ENCODE data around the gene B4GALNT4. TPM values are rescaled to one million over a fixed set of nuclear protein-coding genes. Genes with fewer than 3 reads are reported as not detected.

Gene B4GALNT4
- total RNA-seq, 1 donor from 2014 or later = 1.5 TPM

- intact Hi-C loops (cut with micrococcal nuclease) = no loop called here
- Histone ChIP-seq H3K27ac (replicated peaks) (no peak overlapping the region), H3K9me3 (replicated peaks) (no peaks in the 10 kb centered on the region), H3K36me3 (no peaks in the 10 kb centered on the region), H3K4me1 (peaks cover 35% of the 10 kb centered on the region), H3K4me3 (peak overlapping the region; percentile 46), H3K27me3 (ENCODE audit: low read depth) (peaks cover 41% of the 10 kb centered on the region)
- TF ChIP-seq, protein P1, sequence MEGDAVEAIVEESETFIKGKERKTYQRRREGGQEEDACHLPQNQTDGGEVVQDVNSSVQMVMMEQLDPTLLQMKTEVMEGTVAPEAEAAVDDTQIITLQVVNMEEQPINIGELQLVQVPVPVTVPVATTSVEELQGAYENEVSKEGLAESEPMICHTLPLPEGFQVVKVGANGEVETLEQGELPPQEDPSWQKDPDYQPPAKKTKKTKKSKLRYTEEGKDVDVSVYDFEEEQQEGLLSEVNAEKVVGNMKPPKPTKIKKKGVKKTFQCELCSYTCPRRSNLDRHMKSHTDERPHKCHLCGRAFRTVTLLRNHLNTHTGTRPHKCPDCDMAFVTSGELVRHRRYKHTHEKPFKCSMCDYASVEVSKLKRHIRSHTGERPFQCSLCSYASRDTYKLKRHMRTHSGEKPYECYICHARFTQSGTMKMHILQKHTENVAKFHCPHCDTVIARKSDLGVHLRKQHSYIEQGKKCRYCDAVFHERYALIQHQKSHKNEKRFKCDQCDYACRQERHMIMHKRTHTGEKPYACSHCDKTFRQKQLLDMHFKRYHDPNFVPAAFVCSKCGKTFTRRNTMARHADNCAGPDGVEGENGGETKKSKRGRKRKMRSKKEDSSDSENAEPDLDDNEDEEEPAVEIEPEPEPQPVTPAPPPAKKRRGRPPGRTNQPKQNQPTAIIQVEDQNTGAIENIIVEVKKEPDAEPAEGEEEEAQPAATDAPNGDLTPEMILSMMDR (IDR thresholded peaks at IDR 0.05; ENCODE audit: borderline replicate concordance) = no peak
- no peak for DNase-seq
Measured at GRCh38 chr11:413120-414081, 44.1 kb downstream of the B4GALNT4 start.

GRCh38 chr11:414318-414857, 45.1 kb downstream of the B4GALNT4 start:
- TF ChIP-seq, protein P1 (IDR thresholded peaks at IDR 0.05; ENCODE audit: borderline replicate concordance) = no peak
- Histone ChIP-seq H3K4me3 (peak overlapping the region; percentile 68), H3K36me3 (no peaks in the 10 kb centered on the region), H3K27me3 (ENCODE audit: low read depth) (peaks cover 51% of the 10 kb centered on the region), H3K27ac (replicated peaks) (peak overlapping the region; percentile 94), H3K4me1 (peaks cover 35% of the 10 kb centered on the region), H3K9me3 (replicated peaks) (no peaks in the 10 kb centered on the region)
- no peak for DNase-seq
- intact Hi-C loops (cut with micrococcal nuclease) = no loop called here

- no peak for DNase-seq
- intact Hi-C loops (cut with micrococcal nuclease) = no loop called here
- peaks cover 63% of the 10 kb centered on the region for H3K27me3 ChIP-seq (ENCODE audit: low read depth)
- peak overlapping the region; percentile 94 for H3K27ac ChIP-seq (replicated peaks)
- peak overlapping the region; percentile 68 for H3K4me3 ChIP-seq
- peaks cover 35% of the 10 kb centered on the region for H3K4me1 ChIP-seq
- TF ChIP-seq, protein P1 (IDR thresholded peaks at IDR 0.05; ENCODE audit: borderline replicate concordance) = no peak
- H3K9me3 ChIP-seq (replicated peaks) = no peaks in the 10 kb centered on the region
- H3K36me3 ChIP-seq = no peaks in the 10 kb centered on the region
Measured at GRCh38 chr11:415640-416041, 46.3 kb downstream of the B4GALNT4 start.

- H3K4me1 ChIP-seq = peaks cover 35% of the 10 kb centered on the region
- DNase-seq = no peak
- H3K4me3 ChIP-seq = peak overlapping the region; percentile 68
- peak overlapping the region; percentile 94 for H3K27ac ChIP-seq (replicated peaks)
- no peaks in the 10 kb centered on the region for H3K9me3 ChIP-seq (replicated peaks)
- H3K36me3 ChIP-seq = no peaks in the 10 kb centered on the region
- intact Hi-C loops (cut with micrococcal nuclease) = no loop called here
- H3K27me3 ChIP-seq (ENCODE audit: low read depth) = peaks cover 69% of the 10 kb centered on the region
- TF ChIP-seq, protein P1 (IDR thresholded peaks at IDR 0.05; ENCODE audit: borderline replicate concordance) = no peak
Measured at GRCh38 chr11:416051-416756, 46.9 kb downstream of the B4GALNT4 start.
